ENCODE results near the gene EIF1B. TPM values are rescaled to one million over a fixed set of nuclear protein-coding genes. Genes with fewer than 3 reads are reported as not detected.

Gene EIF1B
- 20.5 and 22.9 TPM in 2 replicates for total RNA-seq (2013; cell fraction: nucleolus; rRNA removed)
- total RNA-seq (2014; rRNA removed) (15.4 and 18.4 TPM in 2 replicates), total RNA-seq (2014; rRNA removed; fragmentation: Illumina TruSeq; extraction: Trizol) (35.7 and 36.2 TPM in 2 replicates), total RNA-seq (2021) (35.7 and 38.9 TPM in 2 replicates), polyA plus RNA-seq (2011; rRNA removed) (28.8 and 34.8 TPM in 2 replicates), polyA plus RNA-seq (2014; fragmentation: Illumina TruSeq; extraction: Trizol) (50.0 and 50.2 TPM in 2 replicates), polyA plus RNA-seq (2014; fragmentation: Nextera tagmentation; extraction: Ambion mirVana) (10 to 100 TPM; 69.3 to 75.6 TPM), polyA plus RNA-seq (2014; rRNA removed) (31.4 and 32.4 TPM in 2 replicates), polyA plus RNA-seq (2016; fragmentation: Nextera tagmentation; extraction: Ambion mirVana) (10 to 100 TPM; 69.4 to 72.5 TPM), polyA minus RNA-seq (2011; rRNA and poly(A)+ RNA removed) (3.5 and 3.7 TPM in 2 replicates), Bru-seq, nascent RNA (percentile 97 among the genes with signal in this experiment), BruChase-seq, experiment 1, labeled RNA remaining after a 6-hour chase (percentile 98 among the genes with signal in this experiment), BruChase-seq, experiment 2, labeled RNA remaining after a 2-hour chase (percentile 98 among the genes with signal in this experiment)
- 46.4 TPM for polyA plus RNA-seq (2011; ENCODE audit: low read depth)
- polyA plus RNA-seq (2011; cell fraction: cytosol; rRNA removed): 11.1 and 12.5 TPM in 2 replicates
- polyA plus RNA-seq (2011; cell fraction: nucleus; rRNA removed): 17.4 and 18.8 TPM in 2 replicates
- 61.0 and 62.8 TPM in 2 replicates for polyA plus RNA-seq (2012)
- 4.1 and 11.2 TPM in 2 replicates for polyA minus RNA-seq (2011; cell fraction: cytosol; rRNA and poly(A)+ RNA removed)
- polyA minus RNA-seq (2011; cell fraction: nucleus; rRNA and poly(A)+ RNA removed): 7.0 and 8.0 TPM in 2 replicates
- long read RNA-seq, experiment 1, transcript EIF1B-201 (4 exons, 1,010 nt): major isoform, 21 of 24 reads
- long read RNA-seq, experiment 1, partial matches to known transcripts: 0 of 24 reads
- long read RNA-seq, experiment 1, other reads (novel, unspliced or antisense): 2 of 24 reads
- long read RNA-seq, experiment 2, transcript EIF1B-201 (4 exons, 1,010 nt): major isoform, 97 of 105 reads
- long read RNA-seq, experiment 2, partial matches to known transcripts: 0 of 105 reads
- long read RNA-seq, experiment 2, other reads (novel, unspliced or antisense): 8 of 105 reads

- no peaks in the 10 kb centered on the region for H4K20me1 ChIP-seq (ENCODE audit: control insufficient read depth, insufficient read depth)
- WGBS (ENCODE audit: insufficient coverage, insufficient replicate concordance, low lambda C conversion rate, missing lambda C conversion rate): 1% methylated on average over 40 of the region's 50 CpGs
- CTCF ChIA-PET: interaction anchor here (0.6 to 15.0 kb wide), 13 partner anchors 8 to 1857 kb away, joined by 3 to 317 read pairs (median 3); no protein-coding TSS in a partner anchor
- peak within 1 kb of the TSS; percentile 90 for H3K4me3 ChIP-seq
- H2AFZ ChIP-seq (ENCODE audit: control insufficient read depth, low read depth, low read length): peak within 1 kb of the TSS; percentile 87
- BruUV-seq (replicated peaks): no TSS peak
- H3K27ac ChIP-seq (ENCODE audit: control insufficient read depth, insufficient read depth): peak within 1 kb of the TSS; percentile 90
- peaks cover 20% of the 10 kb centered on the region for H3K79me2 ChIP-seq (ENCODE audit: control insufficient read depth, insufficient read depth, low read length)
- in situ Hi-C loops (cut with MboI): no loop called here
- ATAC-seq (peak; percentile 94), FAIRE-seq (peak; percentile 74), DNase-seq (ENCODE audit: low read depth, low spot score) (peak; percentile 87)
- intact Hi-C loops (cut with micrococcal nuclease; ENCODE audit: unreplicated experiment): no loop called here
- peak within 1 kb of the TSS; percentile 82 for H3K4me2 ChIP-seq (ENCODE audit: control insufficient read depth, insufficient read depth)
- H3K4me1 ChIP-seq (ENCODE audit: control insufficient read depth, insufficient read depth, low read length): no peaks in the 10 kb centered on the region
- no peaks in the 10 kb centered on the region for H3K9me3 ChIP-seq (replicated peaks; ENCODE audit: control insufficient read depth, insufficient read depth, low read length)
- RAD21 ChIA-PET (ENCODE audit: unreplicated experiment): interaction anchor here (3.3 kb wide), 1 partner anchor 119 kb away, joined by 17 read pairs; no protein-coding TSS in a partner anchor
- SMC1A ChIA-PET (ENCODE audit: uncharacterized antibody, unreplicated experiment): interaction anchor here (1.1 to 2.7 kb wide), 5 partner anchors 12 to 143 kb away, joined by 3 to 16 read pairs (median 5); no protein-coding TSS in a partner anchor
- H3K36me3 ChIP-seq (ENCODE audit: control insufficient read depth in 2 of 2, insufficient read depth in 2 of 2, low read length in 1 of 2): peaks cover 0 to 11% of the 10 kb centered on the region in 2 experiments; a peak in 2 of 4 replicates
- peak within 1 kb of the TSS; percentile 88 for H3K9ac ChIP-seq (ENCODE audit: control insufficient read depth, insufficient read depth, low read length)
- H3K27me3 ChIP-seq (replicated peaks in 1 of 2; ENCODE audit: control insufficient read depth in 2 of 2, insufficient read depth in 2 of 2, low read length in 1 of 2): no peaks in the 10 kb centered on the region
- POLR2A ChIA-PET: interaction anchor here (0.7 to 1.2 kb wide), 3 partner anchors 143 to 148 kb away, joined by 3 to 5 read pairs (median 4); partner anchors contain the start of gene RPL14
- TF ChIP-seq BACH1 (IDR thresholded peaks at IDR 0.05; ENCODE audit: borderline replicate concordance): no peak; the same call in 1 of the 2 replicates
- TF ChIP-seq STAT3 (IDR thresholded peaks at IDR 0.05; ENCODE audit: low read depth, low read length): no peak
- peak; percentile 85 for TF ChIP-seq TAF1 (IDR thresholded peaks at IDR 0.05; ENCODE audit: borderline replicate concordance, low read depth, low read length)
- TF ChIP-seq E4F1 (IDR thresholded peaks at IDR 0.05; ENCODE audit: borderline replicate concordance, partially characterized antibody): peak; percentile 62
- TF ChIP-seq RUNX3 (IDR thresholded peaks at IDR 0.05; ENCODE audit: low read length): peak; percentile 98
- TF ChIP-seq USF1 (IDR thresholded peaks at IDR 0.05; ENCODE audit: borderline replicate concordance, extremely low read length, insufficient read depth, low read depth, low read length): peak; percentile 94
- TF ChIP-seq KDM1A (IDR thresholded peaks at IDR 0.05; ENCODE audit: borderline replicate concordance): no peak
- no peak for TF ChIP-seq ZBTB11 (CRISPR knock-in tag; IDR thresholded peaks at IDR 0.05)
These were observed at the start of gene EIF1B for GRCh38 chr3:40309418-40309924. TSS of gene EIF1B (plus strand) at chr3:40309707. CDS start at chr3:40309942, 235 bp downstream.

All from GM12878 (cell line).